GM12874 (cell line): ENCODE measurements around the gene NOP9.
A peak's percentile ranks its signal among the peaks of the same experiment; 100 is the strongest.

Experiments used
- CTCF ChIP-seq: IDR thresholded peaks from 2 replicates; pipeline ENCODE4 v1.5.1; 2011; ENCODE audit warnings: low read depth, mild to moderate bottlenecking, control low read depth, low read length, moderate library complexity; ENCODE audit not compliant: insufficient read depth

Gene NOP9

GRCh38 chr14:24297190-24297964, 2.3 kb upstream of the NOP9 start:
- no peak for TF ChIP-seq CTCF

- no peak for TF ChIP-seq CTCF
These were observed 777 bp upstream of the NOP9 start for GRCh38 chr14:24298892-24299254.

- TF ChIP-seq CTCF = no peak
These were observed 803 bp downstream of the NOP9 start for GRCh38 chr14:24300326-24300980.

GRCh38 chr14:24304019-24304387, 4.4 kb downstream of the NOP9 start:
- TF ChIP-seq CTCF = no peak

GRCh38 chr14:24307156-24307574, 7.5 kb downstream of the NOP9 start:
- no peak for TF ChIP-seq CTCF

- TF ChIP-seq CTCF = peak; percentile 93
These were observed 8.1 kb downstream of the NOP9 start, which contains the start of gene CIDEB for GRCh38 chr14:24307575-24308341. CIDEB (minus strand) TSS chr14:24307977; CDS start chr14:24307858, 119 bp downstream.
